ENCODE measurements around the gene RHOC.

RHOC gene

DNA sequence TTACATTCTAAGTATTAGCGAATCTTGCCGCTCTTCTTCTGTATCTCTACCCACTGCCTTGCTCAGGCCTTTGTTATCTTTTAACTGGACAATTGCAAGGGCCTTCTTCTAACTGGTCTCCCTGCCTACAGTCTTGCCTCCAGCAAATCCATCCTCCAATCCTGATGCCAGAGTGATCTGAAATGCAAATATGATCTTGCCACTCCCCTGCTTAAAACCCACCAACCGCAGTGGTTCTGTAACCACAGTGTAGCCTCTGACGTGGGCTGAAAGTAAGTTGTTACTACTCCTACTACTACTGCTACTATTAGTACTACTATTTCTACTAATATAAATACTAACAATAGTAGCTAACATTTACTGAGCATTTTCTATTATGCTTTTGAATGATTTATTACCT is 20.1 kb downstream of the RHOC start:
- no peak for TF ChIP-seq Cebpa-rat (IDR thresholded peaks at IDR 0.05)
- Histone ChIP-seq H3K4me1 (peaks cover 0 to 12% (median 9%) of the 10 kb centered on the region in 10 experiments; a peak in 13 of 20 replicates), H3K9ac (no peak overlapping the region), H3K27me3 (no peaks in the 10 kb centered on the region), H4K20me1 (peaks cover 0 to 30% (median 12%) of the 10 kb centered on the region in 11 experiments; a peak in 11 of 22 replicates), H3K4me3 (no peak overlapping the region), H3K4me2 (0 out of 22 replicates have a peak overlapping the region, but pooled peaks of 1 of the 11 experiments have one; percentile 26), H3K36me3 (peaks cover 15 to 63% (median 37%) of the 10 kb centered on the region in 11 experiments; a peak in 21 of 22 replicates), H3K27ac (no peak overlapping the region), H3K9me3 (replicated peaks in 1 of 11) (no peaks in the 10 kb centered on the region)

DNA sequence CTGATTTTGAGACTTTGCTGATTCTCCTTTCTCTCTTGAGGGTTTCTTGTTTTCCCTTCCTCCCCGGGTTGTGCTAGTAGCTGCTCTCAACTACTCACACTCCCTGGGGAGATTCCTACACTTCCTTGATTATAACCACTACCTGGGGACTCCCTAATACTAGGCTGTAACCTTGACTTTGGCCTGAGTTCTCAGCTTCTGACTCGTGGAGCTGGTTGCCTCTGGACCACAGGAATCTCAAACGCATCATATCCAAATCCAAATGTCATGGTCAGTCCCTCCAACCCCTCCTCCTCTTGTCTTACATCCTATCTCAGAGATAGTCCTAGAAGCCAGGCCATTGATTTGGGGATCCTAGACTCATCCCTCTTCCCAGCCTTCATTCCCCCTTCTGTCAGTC is 20.5 kb downstream of the RHOC start:
- Histone ChIP-seq H3K36me3 (peaks cover 11 to 59% (median 33%) of the 10 kb centered on the region in 11 experiments; a peak in 21 of 22 replicates), H3K27me3 (no peaks in the 10 kb centered on the region), H3K4me3 (no peak overlapping the region), H3K9me3 (replicated peaks in 1 of 11) (no peaks in the 10 kb centered on the region), H3K9ac (no peak overlapping the region), H4K20me1 (peaks cover 0 to 30% (median 12%) of the 10 kb centered on the region in 11 experiments; a peak in 11 of 22 replicates), H3K4me1 (peaks cover 0 to 12% (median 9%) of the 10 kb centered on the region in 10 experiments; a peak in 13 of 20 replicates), H3K4me2 (peak overlapping the region in 8 of 11 experiments; percentile 4 to 26 (median 20); a peak in 6 of 22 replicates), H3K27ac (no peak overlapping the region)
- TF ChIP-seq Cebpa-rat (IDR thresholded peaks at IDR 0.05), result no peak

DNA sequence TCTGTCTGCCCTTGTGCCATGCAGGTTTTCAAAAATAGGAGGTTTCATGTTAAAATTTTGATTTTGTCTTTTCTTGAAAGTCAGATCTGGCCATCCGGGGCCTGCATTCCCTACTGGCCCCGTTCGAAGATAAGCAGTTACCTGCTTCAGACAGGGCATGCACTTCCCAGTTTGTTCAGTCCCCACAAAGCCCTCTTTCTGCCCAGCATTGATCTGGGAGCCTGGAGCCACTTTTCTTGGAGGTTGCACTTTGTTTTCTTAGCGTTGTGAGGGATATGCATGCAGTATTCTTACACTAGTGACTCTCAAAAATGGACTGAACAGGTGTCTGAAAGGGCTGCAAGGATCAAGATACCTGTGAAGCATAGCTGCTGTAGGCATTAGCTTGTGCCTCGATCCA is 21.0 kb downstream of the RHOC start:
- TF ChIP-seq Cebpa-rat (IDR thresholded peaks at IDR 0.05), result no peak
- Histone ChIP-seq H3K4me1 (peaks cover 0 to 12% (median 9%) of the 10 kb centered on the region in 10 experiments; a peak in 13 of 20 replicates), H3K9ac (no peak overlapping the region), H4K20me1 (peaks cover 0 to 30% (median 12%) of the 10 kb centered on the region in 11 experiments; a peak in 11 of 22 replicates), H3K27ac (no peak overlapping the region), H3K36me3 (peaks cover 9 to 54% (median 31%) of the 10 kb centered on the region in 11 experiments; a peak in 21 of 22 replicates), H3K9me3 (replicated peaks in 1 of 11) (0 out of 22 replicates have a peak, but pooled peaks cover 0 to 3% (median 0%) of the 10 kb centered on the region in 11 experiments), H3K4me2 (peak overlapping the region in 8 of 11 experiments; percentile 4 to 26 (median 20); a peak in 6 of 22 replicates), H3K4me3 (no peak overlapping the region), H3K27me3 (no peaks in the 10 kb centered on the region)

DNA sequence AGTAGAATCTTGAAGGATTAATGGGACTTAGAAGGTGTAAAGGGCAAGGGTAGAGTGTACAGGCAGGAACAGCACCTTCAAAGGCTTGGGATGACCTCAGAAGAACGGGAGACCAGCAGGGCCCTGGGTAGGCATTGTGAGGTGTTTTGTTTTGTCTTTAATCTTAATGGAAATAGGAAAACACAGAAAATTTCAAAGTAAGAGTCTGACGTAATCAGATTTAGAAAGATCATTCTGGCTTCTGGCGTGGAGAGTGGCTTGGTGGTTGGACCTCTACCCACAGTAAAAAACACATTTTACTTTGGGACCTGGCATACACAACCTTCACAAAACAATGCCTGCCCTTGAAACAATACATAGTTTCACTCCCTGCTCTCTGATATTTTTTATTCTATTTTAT is 28.3 kb downstream of the RHOC start:
- TF ChIP-seq Cebpa-rat (IDR thresholded peaks at IDR 0.05), result no peak
- peaks cover 0 to 16% (median 4%) of the 10 kb centered on the region in 11 experiments; a peak in 11 of 22 replicates for H3K36me3 ChIP-seq
- peaks cover 0 to 8% (median 4%) of the 10 kb centered on the region in 11 experiments; a peak in 7 of 22 replicates for H4K20me1 ChIP-seq
- H3K27me3 ChIP-seq, result no peaks in the 10 kb centered on the region
- H3K9me3 ChIP-seq (replicated peaks in 1 of 11), result 0 out of 22 replicates have a peak, but pooled peaks cover 0 to 5% (median 0%) of the 10 kb centered on the region in 11 experiments
- no peak overlapping the region for H3K4me2 ChIP-seq
- no peak overlapping the region for H3K9ac ChIP-seq
- peaks cover 17 to 32% (median 25%) of the 10 kb centered on the region in 10 experiments for H3K4me1 ChIP-seq
- no peak overlapping the region for H3K4me3 ChIP-seq
- no peak overlapping the region for H3K27ac ChIP-seq

DNA sequence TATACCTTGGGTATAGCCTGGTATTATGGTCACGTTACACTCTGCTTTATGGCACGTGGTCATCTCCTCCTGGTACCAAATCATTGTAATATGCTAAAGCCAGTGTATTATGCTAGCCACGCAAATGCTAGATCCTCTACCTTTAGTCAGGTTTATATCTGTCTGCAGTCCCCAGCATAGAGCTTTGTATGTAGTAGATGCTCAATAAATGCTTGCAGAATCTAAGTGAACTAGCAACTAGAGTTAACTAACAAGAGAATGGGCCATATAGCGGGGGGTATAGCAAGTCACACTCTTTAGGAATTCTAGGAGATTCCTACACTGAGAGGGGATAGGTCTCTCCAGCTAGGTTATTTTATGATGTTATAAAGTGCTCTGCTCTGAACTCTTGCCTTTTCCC is 29.4 kb downstream of the RHOC start:
- Histone ChIP-seq H3K27ac (no peak overlapping the region), H4K20me1 (peaks cover 0 to 18% (median 7%) of the 10 kb centered on the region in 11 experiments; a peak in 8 of 22 replicates), H3K9ac (no peak overlapping the region), H3K4me2 (peak overlapping the region in 5 of 11 experiments; percentile 30 to 97 (median 92); a peak in 5 of 22 replicates), H3K36me3 (peaks cover 0 to 16% (median 5%) of the 10 kb centered on the region in 11 experiments; a peak in 14 of 22 replicates), H3K4me1 (peaks cover 28 to 42% (median 35%) of the 10 kb centered on the region in 10 experiments), H3K9me3 (replicated peaks in 1 of 11) (0 out of 22 replicates have a peak, but pooled peaks cover 0 to 5% (median 0%) of the 10 kb centered on the region in 11 experiments), H3K4me3 (no peak overlapping the region), H3K27me3 (no peaks in the 10 kb centered on the region)
- no peak for TF ChIP-seq Cebpa-rat (IDR thresholded peaks at IDR 0.05)

DNA sequence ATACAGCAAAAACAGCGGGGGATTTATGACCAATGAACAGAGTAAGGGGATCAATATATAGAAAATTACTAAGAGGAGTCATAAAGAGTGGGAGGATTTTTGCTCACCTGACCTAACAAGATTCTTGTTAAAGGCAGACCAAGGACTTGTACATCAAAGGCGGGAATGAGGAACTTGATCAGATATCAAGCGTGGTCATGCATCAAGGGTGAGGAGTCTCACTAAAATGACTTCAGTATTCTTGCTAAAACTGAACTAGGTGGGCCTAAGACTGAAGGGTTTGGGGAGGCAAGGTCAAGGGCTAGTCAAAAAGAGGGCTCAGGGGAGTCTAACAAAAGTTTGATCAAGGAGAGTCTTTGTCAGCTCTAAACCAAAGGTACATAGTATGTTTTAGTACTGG is 30.4 kb downstream of the RHOC start:
- Histone ChIP-seq H3K4me2 (peak overlapping the region; percentile 75 to 97 (median 92)), H3K27me3 (no peaks in the 10 kb centered on the region), H3K36me3 (peaks cover 8 to 26% (median 14%) of the 10 kb centered on the region in 11 experiments; a peak in 21 of 22 replicates), H3K4me1 (peaks cover 32 to 44% (median 37%) of the 10 kb centered on the region in 10 experiments), H3K27ac (no peak overlapping the region), H3K9me3 (replicated peaks in 1 of 11) (0 out of 22 replicates have a peak, but pooled peaks cover 0 to 5% (median 0%) of the 10 kb centered on the region in 11 experiments), H4K20me1 (peaks cover 0 to 27% (median 8%) of the 10 kb centered on the region in 11 experiments; a peak in 8 of 22 replicates), H3K4me3 (peak overlapping the region in 1 of 10 experiments; percentile 87; a peak in 1 of 20 replicates), H3K9ac (no peak overlapping the region)
- TF ChIP-seq Cebpa-rat (IDR thresholded peaks at IDR 0.05), result no peak

DNA sequence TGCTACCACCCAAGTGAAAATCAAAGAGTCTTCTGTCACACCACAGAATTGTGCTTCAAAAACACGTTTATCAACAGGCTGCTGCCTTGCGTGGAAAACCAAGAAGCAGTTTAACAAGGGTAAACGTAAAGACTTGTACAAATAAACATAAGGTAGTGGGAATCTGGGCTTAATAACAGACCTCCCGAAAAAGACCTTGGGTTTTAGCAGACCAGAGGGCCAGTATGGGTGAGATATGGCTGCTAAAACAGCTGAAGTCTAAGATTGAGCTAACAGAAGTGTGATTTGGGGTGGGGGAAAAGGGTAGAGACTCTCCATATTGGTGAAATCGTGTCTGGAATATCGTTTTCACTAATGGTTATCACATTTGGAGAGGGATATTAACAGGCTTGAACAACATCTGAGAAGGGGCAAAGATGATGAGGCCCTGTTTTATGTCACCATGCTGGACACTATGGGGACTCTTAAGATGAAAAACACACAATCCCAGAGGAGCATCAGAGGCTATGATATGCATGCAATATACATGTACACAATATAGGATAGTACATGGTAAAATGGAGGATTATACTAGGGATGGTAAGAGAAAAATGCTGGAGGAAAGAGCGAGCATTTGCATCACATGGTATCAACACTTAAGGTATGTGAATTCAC is 31.1 kb downstream of the RHOC start:
- no peaks in the 10 kb centered on the region for H3K27me3 ChIP-seq
- peak overlapping the region; percentile 75 to 97 (median 92) for H3K4me2 ChIP-seq
- no peak for TF ChIP-seq Cebpa-rat (IDR thresholded peaks at IDR 0.05)
- H3K9ac ChIP-seq, result peak overlapping the region; percentile 94 to 98 (median 95)
- peak overlapping the region; percentile 85 to 97 (median 95); a peak in 20 of 22 replicates for H3K27ac ChIP-seq
- peaks cover 15 to 33% (median 21%) of the 10 kb centered on the region in 11 experiments; a peak in 21 of 22 replicates for H3K36me3 ChIP-seq
- H3K9me3 ChIP-seq (replicated peaks in 1 of 11), result 0 out of 22 replicates have a peak, but pooled peaks cover 0 to 3% (median 0%) of the 10 kb centered on the region in 11 experiments
- peaks cover 32 to 44% (median 37%) of the 10 kb centered on the region in 10 experiments for H3K4me1 ChIP-seq
- H4K20me1 ChIP-seq, result peaks cover 0 to 32% (median 13%) of the 10 kb centered on the region in 11 experiments; a peak in 8 of 22 replicates
- H3K4me3 ChIP-seq, result peak overlapping the region; percentile 85 to 98 (median 89)

DNA sequence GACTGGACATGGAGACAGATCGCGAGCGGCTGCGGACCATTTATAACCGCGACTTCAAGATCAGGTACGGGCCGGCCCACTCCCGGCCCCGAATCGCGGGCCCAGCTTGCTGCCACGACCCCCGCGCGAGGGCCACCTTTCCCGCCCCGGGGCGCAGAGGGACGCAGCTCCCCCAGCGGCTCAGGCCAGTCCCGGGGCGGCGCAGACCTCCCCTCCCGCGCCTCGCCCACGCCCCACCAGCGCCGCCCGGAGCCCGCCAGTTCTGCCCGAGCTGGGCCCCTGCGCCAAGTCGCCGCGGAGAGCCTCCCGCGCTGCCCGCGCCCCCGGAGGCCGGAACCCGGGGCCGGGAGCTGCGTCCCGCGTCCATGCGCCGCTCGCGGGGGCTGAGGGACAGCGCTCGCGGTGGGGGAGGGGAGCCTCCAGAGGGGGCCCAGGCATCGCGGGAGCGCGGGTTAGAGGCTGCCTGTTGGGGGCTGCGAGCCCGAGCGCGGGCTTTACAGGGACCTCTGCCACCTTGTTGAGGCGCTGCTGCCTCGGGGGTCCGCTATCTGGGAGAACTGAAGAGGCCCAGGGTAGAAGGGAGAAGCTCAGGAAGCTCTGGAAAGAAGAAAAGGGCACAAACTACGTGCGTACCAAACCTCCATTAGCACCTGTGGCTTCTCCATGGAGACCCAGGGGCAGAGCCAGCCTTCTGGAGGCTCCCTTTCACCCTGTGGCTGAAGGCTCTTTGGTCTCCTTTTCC is 31.8 kb downstream of the RHOC start:
- Histone ChIP-seq H3K27me3 (no peaks in the 10 kb centered on the region), H3K4me1 (peaks cover 32 to 44% (median 37%) of the 10 kb centered on the region in 10 experiments), H3K36me3 (peaks cover 22 to 40% (median 28%) of the 10 kb centered on the region in 11 experiments; a peak in 21 of 22 replicates), H3K27ac (peak overlapping the region; percentile 85 to 97 (median 95)), H3K9ac (peak overlapping the region; percentile 94 to 98 (median 95)), H3K9me3 (replicated peaks in 1 of 11) (no peaks in the 10 kb centered on the region), H4K20me1 (peaks cover 0 to 39% (median 13%) of the 10 kb centered on the region in 11 experiments; a peak in 8 of 22 replicates), H3K4me3 (peak overlapping the region; percentile 85 to 98 (median 89)), H3K4me2 (peak overlapping the region; percentile 75 to 97 (median 92))
- no peak for TF ChIP-seq Cebpa-rat (IDR thresholded peaks at IDR 0.05)
